ENCODE data around the gene DDX60.

Gene DDX60

GRCh38 chr4:168208957-168209614, 109.5 kb downstream of the DDX60 start:
- DNase-seq (ENCODE audit: low read depth): no peak

- no peak for DNase-seq (ENCODE audit: low read depth)
These were observed 115.2 kb downstream of the DDX60 start for GRCh38 chr4:168203233-168203911.

GRCh38 chr4:168200685-168201084, 117.9 kb downstream of the DDX60 start:
- no peak for DNase-seq (ENCODE audit: low read depth)

- DNase-seq (ENCODE audit: low read depth): no peak
These were observed 119.1 kb downstream of the DDX60 start for GRCh38 chr4:168199260-168199957.

- DNase-seq (ENCODE audit: low read depth): no peak
These were observed 120.6 kb downstream of the DDX60 start for GRCh38 chr4:168197926-168198325.

GRCh38 chr4:168188754-168189153, 129.8 kb downstream of the DDX60 start:
- DNase-seq (ENCODE audit: low read depth): no peak

- peak; percentile 21 for DNase-seq (ENCODE audit: low read depth)
These were observed 134.6 kb downstream of the DDX60 start for GRCh38 chr4:168183717-168184571.

GRCh38 chr4:168177546-168178149, 140.9 kb downstream of the DDX60 start:
- DNase-seq (ENCODE audit: low read depth): no peak

- DNase-seq (ENCODE audit: low read depth): no peak
These were observed 144.2 kb downstream of the DDX60 start for GRCh38 chr4:168174308-168174707.

- no peak for DNase-seq (ENCODE audit: low read depth)
These were observed 150.8 kb downstream of the DDX60 start for GRCh38 chr4:168167714-168168284.

Measured in fibroblast of the conjunctiva (primary cell).